Astrocyte of the cerebellum (primary cell): ENCODE measurements around the gene PLEKHG1.

Source experiments
- DNase-seq: peaks from one replicate; pipeline ENCODE4 v3.0.0-alpha.2; 2011; ENCODE audit warnings: low read depth
- H3K4me3 ChIP-seq: 2 replicates; pipeline ENCODE4 v1.5.1; 2011; ENCODE audit warnings: mild to moderate bottlenecking, low read depth, low read length, moderate library complexity
- CTCF ChIP-seq: IDR thresholded peaks from 2 replicates; pipeline ENCODE4 v1.5.1; 2012; ENCODE audit warnings: low read length, low read depth, moderate library complexity, mild to moderate bottlenecking; ENCODE audit errors: missing control alignments
- in situ Hi-C: cut with HindIII; loops from 2 replicates; pipeline ENCODE4 v1.10.0; 2017; ENCODE audit warnings: low sequenced_read_pairs

The PLEKHG1 gene

GRCh38 chr6:150636808-150637207 lies 37.1 kb downstream of the PLEKHG1 start:
- TF ChIP-seq CTCF: no peak
- no peak for DNase-seq
- no peak overlapping the region for H3K4me3 ChIP-seq
- in situ Hi-C loops: no loop called here

- no peak for DNase-seq
- TF ChIP-seq CTCF: no peak
- no peak overlapping the region for H3K4me3 ChIP-seq
- in situ Hi-C loops: no loop called here
Observed at GRCh38 chr6:150637266-150637665, 37.6 kb downstream of the PLEKHG1 start.

GRCh38 chr6:150638267-150638666 lies 38.6 kb downstream of the PLEKHG1 start:
- no peak for DNase-seq
- in situ Hi-C loops: no loop called here
- no peak overlapping the region for H3K4me3 ChIP-seq
- no peak for TF ChIP-seq CTCF

GRCh38 chr6:150638765-150639164 lies 39.1 kb downstream of the PLEKHG1 start:
- TF ChIP-seq CTCF: no peak
- in situ Hi-C loops: no loop called here
- DNase-seq: peak; percentile 28
- no peak overlapping the region for H3K4me3 ChIP-seq

GRCh38 chr6:150639823-150640331 lies 40.2 kb downstream of the PLEKHG1 start:
- no peak for DNase-seq
- in situ Hi-C loops: no loop called here
- TF ChIP-seq CTCF: no peak
- H3K4me3 ChIP-seq: no peak overlapping the region

- H3K4me3 ChIP-seq: no peak overlapping the region
- in situ Hi-C loops: no loop called here
- no peak for DNase-seq
- no peak for TF ChIP-seq CTCF
Observed at GRCh38 chr6:150640556-150641209, 41.0 kb downstream of the PLEKHG1 start.
